Measurements from ENCODE around the gene SELENOO. TPM values are rescaled to one million over a fixed set of nuclear protein-coding genes. Genes with fewer than 3 reads are reported as not detected.

SELENOO gene
- total RNA-seq, 1 experiment from 2014 or later, result 19.0 TPM

DNA sequence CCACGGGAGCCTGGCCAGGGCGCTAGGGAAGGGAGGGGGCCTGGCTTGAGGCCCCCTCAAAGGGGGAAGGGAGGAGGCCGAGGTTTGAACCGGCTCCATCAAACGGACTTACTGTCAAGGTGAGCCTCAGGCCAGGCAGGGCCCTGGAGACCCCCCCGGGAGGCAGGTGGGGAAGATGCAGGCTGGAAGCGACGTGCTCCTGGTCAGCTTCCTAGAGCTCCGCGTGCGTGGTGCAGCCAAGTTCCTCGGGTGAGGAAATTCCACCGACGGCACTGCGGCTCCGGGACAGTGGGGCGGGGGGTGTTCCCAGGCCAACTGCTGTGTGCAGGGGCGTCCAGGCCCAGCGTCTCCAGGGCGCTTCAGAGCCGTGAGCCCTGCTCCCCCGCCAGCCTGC, 22.3 kb upstream of the SELENOO start:
- Histone ChIP-seq H3T11ph (ENCODE audit: low read length) (no peak overlapping the region), H3K4ac (ENCODE audit: low read depth, low read length) (no peak overlapping the region), H4K20me1 (ENCODE audit: control insufficient read depth, insufficient read depth, insufficient read length) (no peaks in the 10 kb centered on the region), H3K14ac (ENCODE audit: insufficient read depth, low read length) (no peak overlapping the region), H2BK12ac (ENCODE audit: insufficient read length, low read depth, low read length) (no peak overlapping the region), H3K79me1 (ENCODE audit: insufficient read depth, low read depth, low read length, poor library complexity, severe bottlenecking) (no peaks in the 10 kb centered on the region), H2AFZ (ENCODE audit: low read length) (no peak overlapping the region), H3K4me1 (ENCODE audit: insufficient read depth, low read length) (no peaks in the 10 kb centered on the region), H4K8ac (replicated peaks; ENCODE audit: insufficient read length, low read depth, low read length) (no peak overlapping the region), H3K27me3 (ENCODE audit: insufficient read depth, low read length) (no peaks in the 10 kb centered on the region; the same call in 1 of the 2 replicates), H4K5ac (ENCODE audit: insufficient read length, low read depth, low read length) (no peak overlapping the region), H2BK15ac (ENCODE audit: low read depth, low read length) (no peak overlapping the region), H3K18ac (ENCODE audit: insufficient read length, low read depth, low read length) (no peak overlapping the region), H2AK5ac (ENCODE audit: insufficient read length, low read length) (no peak overlapping the region), H2BK5ac (ENCODE audit: insufficient read length, low read length) (no peak overlapping the region), H3K23ac (ENCODE audit: insufficient read length, low read depth, low read length) (no peak overlapping the region), H3K9me3 (ENCODE audit: control insufficient read depth, low read depth, low read length) (no peaks in the 10 kb centered on the region), H2BK120ac (ENCODE audit: low read depth, low read length, poor library complexity, severe bottlenecking) (no peak overlapping the region), H3K56ac (ENCODE audit: insufficient read length, low read depth, low read length) (no peak overlapping the region), H3K27ac (ENCODE audit: insufficient read length, low read depth, low read length) (no peak overlapping the region), H3K9ac (ENCODE audit: extremely low read depth, insufficient read length, low read length) (no peak overlapping the region), H3K79me2 (ENCODE audit: insufficient read depth, low read length) (no peaks in the 10 kb centered on the region), H3K4me2 (ENCODE audit: insufficient read depth, insufficient read length, low read length) (no peak overlapping the region), H3K23me2 (ENCODE audit: insufficient read length, low read depth, low read length, poor library complexity, severe bottlenecking) (no peaks in the 10 kb centered on the region), H2BK20ac (ENCODE audit: low read depth, low read length, poor library complexity, severe bottlenecking) (no peak overlapping the region), H4K91ac (ENCODE audit: insufficient read length, low read depth, low read length) (no peak overlapping the region)
- no peaks in the 10 kb centered on the region for H3K27me3 Mint-ChIP-seq (ENCODE audit: low read depth)
- H3K4me1 Mint-ChIP-seq, result no peaks in the 10 kb centered on the region; a peak in 1 of 4 replicates
- H3K36me3 Mint-ChIP-seq (ENCODE audit: insufficient read depth in 1 of 3, low read depth in 3 of 3), result peaks cover 0 to 14% (median 4%) of the 10 kb centered on the region in 3 experiments; a peak in 5 of 7 replicates
- no peak overlapping the region for H3K4me3 Mint-ChIP-seq
- no CpG with 5 or more reads among the region's 22 CpGs for WGBS (ENCODE audit: extremely low coverage, insufficient read length, low lambda C conversion rate)
- no peaks in the 10 kb centered on the region; a peak in 2 of 5 replicates for H3K9me3 Mint-ChIP-seq
- no peak for DNase-seq
- H3K27ac Mint-ChIP-seq, result no peak overlapping the region
- TF ChIP-seq, protein P1, sequence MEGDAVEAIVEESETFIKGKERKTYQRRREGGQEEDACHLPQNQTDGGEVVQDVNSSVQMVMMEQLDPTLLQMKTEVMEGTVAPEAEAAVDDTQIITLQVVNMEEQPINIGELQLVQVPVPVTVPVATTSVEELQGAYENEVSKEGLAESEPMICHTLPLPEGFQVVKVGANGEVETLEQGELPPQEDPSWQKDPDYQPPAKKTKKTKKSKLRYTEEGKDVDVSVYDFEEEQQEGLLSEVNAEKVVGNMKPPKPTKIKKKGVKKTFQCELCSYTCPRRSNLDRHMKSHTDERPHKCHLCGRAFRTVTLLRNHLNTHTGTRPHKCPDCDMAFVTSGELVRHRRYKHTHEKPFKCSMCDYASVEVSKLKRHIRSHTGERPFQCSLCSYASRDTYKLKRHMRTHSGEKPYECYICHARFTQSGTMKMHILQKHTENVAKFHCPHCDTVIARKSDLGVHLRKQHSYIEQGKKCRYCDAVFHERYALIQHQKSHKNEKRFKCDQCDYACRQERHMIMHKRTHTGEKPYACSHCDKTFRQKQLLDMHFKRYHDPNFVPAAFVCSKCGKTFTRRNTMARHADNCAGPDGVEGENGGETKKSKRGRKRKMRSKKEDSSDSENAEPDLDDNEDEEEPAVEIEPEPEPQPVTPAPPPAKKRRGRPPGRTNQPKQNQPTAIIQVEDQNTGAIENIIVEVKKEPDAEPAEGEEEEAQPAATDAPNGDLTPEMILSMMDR (conservative IDR thresholded peaks at IDR 0.05), result no peak

Data from H9 (cell line).